NCI-H2081 treated with DMSO at 0.1 percent for 48 hours (cell line): Measurements from ENCODE around the gene SLC6A8.
"Not testable (repeated sequence)": the region's sequence is repeated elsewhere in the genome, so short reads cannot be mapped to it uniquely, and the experiment has no call there.

Experiments
- DNase-seq: peaks from one replicate; lab custom pipeline; 2025; lab: John Stamatoyannopoulos, UW

SLC6A8 gene

DNA sequence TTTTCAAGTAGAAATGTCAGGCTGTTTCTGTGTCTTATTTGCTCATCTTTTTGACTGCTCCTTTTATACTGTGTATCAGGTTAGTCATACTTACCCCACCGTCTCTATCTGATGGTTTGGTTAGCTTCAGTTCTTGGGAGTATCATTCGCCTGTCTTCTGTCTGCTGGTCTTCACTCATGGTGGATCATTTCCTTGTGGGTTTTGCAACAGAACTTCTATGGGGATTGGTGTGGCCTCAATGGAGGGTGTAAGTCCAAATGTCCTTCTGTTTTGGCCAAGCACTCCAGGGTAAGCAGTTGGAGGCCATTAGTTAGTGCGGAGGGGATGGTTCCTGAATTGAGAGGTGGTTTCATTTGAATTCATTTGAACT, 44.1 kb downstream of the SLC6A8 start:
- no peak for DNase-seq

DNA sequence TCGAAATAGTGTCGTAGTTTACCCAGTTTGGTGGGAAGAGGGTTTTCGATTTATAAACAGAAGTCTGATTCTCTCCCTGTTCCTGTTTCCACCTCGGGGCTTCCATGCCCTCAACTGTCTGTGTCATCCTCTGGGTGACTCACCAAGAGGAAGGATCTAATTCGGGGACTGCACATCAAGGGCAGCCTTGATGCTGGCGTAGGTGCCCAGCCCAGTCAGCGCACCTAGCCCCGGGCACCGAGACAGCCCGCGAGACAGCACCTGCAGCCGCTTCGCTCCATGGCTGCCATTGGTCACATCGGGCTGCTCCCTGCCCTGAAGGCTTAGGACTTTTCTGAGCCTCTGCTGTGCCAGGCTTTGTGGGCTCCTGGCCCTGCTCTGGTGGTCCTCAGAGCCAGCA, 44.7 kb downstream of the SLC6A8 start:
- DNase-seq = no peak

DNA sequence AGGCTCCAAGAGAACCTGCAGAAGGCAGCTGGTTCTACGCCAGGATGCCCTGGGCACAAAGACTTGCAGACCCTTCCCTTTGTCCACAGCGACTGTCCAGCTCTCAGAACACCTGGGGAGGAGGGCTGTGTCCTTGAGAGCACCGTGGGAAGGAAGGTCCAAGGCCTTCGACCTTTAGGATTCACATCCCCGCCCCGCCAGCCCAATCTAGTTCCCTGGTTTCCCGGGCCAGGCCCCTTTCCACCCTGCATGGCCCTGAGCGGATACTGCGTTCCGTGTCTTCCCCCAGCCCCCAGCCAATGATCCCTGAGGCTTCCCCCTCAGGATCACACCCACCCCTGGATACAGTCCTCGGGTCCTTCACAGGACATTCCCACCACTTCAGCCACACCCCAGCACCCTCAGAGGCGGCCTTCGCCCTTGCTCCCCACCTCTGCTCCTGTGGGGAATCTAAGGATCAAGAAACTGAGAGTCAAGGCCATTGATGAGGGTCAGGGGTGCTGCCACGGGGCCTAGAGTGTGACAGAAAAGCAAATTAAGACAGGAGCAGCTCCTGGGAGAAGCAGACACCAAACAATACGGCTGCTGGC, 46.0 kb downstream of the SLC6A8 start:
- no peak for DNase-seq

DNA sequence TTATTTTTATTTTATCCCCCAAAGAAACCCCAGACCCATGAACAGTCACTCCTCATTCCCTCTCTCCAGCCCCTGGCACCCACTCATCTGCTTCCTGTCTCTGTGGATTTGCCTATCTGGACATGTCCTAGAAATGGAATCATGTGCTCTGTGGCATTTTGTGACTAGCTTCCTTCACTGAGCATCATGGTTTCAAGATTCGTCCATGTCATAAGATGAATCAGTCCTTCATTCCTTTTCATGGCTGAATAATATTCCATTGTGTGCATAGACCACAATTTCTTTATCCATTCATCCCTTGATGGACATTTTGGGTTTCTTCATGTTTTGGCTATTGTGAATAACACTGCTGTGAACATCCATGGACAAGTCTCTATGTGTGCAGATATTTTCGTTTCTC, 47.1 kb downstream of the SLC6A8 start:
- DNase-seq = no peak

DNA sequence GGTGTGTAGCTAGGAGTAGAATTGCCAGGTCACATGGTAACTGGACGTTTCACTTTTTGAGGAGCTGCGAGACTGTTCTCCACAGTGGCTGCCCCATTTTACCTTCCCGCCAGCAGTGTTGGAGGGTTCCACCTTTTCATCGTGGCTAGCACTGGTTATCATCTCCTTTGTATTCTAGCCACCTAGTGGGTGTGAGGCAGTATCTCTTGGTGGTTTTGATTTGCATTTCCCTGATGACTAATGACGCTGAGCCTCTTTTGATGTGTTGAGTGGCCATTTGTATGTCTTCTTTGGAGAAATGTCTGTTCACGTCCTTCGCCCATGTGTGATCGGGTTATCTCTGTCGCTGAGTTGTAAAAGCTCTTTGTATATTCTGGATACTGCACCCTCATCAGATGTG, 47.5 kb downstream of the SLC6A8 start:
- no peak for DNase-seq

DNA sequence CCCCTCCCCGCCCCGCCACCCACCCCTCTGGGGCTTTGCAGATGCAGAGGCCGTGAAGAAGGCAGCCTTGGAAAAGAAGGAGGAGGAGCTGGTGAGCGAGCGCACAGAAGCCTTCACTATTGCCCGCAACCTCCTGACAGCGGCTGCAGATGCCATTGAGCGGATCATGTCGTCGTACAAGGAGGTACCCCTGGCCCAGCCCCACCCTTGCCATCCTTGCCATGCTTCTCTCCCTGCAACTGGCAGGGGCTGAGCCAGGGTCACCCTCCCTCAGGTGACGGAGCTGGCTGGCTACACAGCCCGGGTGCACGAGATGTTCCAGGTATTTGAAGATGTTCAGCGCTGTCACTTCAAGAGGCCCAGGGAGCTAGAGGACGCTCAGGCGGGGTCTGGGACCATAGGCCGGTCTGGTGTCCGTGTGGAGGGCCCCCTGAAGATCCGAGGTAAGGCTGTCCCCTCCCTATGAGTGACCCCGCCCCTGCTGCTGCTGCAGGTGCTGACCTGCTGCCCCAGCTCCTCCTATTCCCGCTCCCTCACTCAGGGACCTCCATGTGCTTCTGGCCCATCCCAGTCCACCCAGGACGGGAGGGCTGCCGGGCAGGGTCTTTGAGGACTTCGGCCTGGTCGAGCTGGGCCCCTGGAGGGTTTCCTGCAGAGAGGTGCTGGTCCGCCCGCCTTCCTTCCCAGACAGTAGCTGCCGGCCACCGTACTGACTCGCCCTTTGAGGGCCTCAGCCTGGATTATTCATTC, 48.5 kb downstream of the SLC6A8 start:
- no peak for DNase-seq

DNA sequence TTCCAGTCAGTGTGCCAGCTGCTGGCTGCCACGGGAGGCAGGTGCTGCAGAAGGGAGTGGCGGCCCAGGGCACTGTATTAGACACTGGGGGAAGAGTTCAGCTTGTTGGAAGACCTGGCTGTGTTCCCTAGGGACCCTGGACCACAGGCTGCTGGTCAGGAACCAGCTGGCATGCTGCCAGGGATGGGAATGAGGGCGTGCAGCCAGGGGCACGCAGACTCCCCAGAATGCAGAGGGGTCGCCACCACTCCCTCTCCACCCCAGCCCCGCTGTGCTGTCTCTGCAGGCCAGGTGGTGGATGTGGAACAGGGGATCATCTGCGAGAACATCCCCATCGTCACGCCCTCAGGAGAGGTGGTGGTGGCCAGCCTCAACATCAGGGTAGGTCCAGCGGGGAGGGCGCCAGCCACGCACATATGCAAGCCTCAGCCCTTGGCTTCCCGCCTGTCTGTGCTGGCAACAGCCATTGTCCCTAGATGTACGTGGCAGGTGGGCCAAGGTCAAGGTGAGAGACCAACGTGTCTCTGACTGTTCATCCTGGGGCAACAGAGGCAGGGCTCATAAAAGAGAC, 49.2 kb downstream of the SLC6A8 start:
- no peak for DNase-seq

DNA sequence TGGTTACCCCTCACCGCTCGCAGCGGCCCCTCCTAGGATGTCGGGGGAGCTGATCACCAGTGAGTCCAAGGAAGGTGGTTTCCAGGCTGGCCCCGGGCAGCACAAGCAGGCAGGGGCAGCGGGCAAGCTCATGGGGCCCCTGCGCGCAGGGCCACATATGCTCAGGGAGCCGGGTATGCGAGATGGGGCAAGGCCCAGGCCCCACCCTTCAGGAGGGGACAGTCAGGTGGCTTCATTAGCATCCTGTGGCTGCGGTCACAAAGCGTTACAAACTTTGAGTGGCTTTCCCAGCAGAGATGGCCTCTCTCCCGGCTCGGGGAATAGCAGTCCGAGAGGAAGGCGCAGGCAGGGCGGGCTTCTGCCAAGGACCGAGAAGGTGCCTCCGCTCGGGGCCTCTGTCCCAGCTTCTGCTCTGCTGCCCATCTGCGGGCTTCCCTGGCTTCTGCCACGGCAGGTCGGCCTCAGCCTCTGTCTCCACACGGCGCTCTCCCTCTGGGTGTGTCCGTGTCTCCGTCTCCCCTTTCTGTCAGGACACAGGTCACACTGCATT, 50.4 kb downstream of the SLC6A8 start:
- DNase-seq = no peak

DNA sequence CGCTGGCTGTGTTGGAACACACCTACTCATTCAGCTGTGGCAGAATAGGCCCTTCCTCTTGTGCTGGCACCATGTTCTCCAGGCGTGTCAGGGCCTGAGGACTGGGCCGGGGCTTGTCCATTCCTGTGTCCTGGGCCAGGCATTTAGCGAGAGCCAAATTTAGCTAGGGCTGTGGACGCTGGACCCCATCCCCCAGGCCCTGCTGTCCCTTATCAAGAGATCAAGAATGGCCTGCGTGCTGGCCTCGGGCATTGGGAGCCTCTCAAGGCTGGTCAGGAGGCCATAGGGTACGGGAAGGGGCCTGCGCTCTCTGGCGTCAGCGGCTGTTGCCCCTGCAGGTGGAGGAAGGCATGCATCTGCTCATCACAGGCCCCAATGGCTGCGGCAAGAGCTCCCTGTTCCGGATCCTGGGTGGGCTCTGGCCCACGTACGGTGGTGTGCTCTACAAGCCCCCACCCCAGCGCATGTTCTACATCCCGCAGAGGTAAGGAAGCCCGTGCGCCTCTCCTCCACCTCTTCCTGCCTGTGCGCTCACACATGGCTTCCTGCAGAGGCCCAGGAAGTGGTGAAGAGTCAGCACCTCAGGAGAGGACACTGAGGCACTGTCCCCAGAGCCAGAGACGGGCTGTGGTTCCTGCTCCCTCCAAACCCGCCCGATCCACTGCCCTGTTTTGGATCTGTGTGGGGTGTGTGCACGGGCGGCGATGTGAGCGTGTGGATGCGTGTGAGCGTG, 52.2 kb downstream of the SLC6A8 start:
- no peak for DNase-seq

DNA sequence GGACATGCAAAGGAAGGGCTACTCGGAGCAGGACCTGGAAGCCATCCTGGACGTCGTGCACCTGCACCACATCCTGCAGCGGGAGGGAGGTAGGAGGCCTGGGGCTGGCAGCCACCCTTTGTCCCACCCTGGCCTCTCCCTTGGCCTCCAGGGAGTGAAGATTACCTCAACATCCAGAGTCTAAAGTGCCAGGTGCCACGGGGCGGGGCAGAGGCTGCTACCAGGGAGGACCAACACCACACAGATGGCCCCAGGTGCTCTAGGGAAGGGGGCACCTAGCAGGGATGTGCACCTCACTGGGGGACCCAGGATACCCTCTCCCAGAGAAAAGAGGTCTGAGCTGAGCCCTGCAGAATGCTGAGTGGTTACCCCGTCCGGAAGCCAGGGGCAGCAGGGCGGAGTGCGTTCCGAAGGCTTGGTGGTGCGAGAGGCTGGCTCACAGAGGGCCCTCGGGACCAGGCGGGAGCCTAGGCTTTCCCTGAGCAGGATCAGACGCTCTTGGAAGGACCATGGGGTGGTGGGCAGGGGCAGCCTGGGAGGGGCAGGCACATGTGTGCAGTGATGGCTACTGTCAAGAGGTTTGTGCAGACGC, 53.0 kb downstream of the SLC6A8 start:
- no peak for DNase-seq

DNA sequence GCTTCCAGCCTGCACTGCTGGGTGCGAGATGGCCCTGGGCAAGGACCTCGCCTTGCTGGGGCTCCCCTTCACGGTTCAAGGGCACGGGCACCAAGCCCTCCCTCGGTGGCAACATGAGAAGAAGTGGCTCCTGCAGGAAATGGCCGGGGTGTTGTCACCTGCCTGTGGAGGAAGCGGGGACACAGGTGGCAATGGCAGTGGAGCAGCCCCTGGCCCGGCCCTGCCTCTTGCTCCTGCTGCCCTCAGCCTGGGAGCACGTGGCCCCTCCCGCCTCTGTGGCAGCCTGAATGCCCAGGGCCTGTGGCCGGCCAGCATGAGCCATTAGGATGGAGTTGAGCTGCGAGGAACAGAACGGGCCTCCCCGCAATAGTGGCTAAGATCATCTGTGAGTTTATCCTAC, 53.7 kb downstream of the SLC6A8 start:
- DNase-seq = no peak

DNA sequence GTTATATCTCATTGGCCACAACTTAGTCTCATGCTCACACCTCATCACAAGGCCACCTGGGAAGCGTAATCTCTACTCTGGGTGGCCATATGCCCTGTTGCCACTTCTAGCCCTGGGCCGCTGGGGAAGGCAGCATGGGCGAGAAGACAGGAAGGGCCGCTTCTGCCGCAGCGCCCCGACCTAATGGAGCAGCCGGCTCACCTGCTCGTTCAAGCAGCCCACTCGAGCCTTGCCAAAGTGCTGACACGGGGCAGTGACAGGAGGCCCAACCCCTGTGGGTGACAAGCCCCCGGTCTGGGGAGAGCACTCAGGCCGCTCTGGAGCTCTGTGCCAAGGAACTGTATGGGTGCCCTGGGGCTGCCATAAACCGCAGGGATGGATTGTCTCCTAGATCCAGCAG, 54.4 kb downstream of the SLC6A8 start:
- not testable (repeated sequence) for DNase-seq

DNA sequence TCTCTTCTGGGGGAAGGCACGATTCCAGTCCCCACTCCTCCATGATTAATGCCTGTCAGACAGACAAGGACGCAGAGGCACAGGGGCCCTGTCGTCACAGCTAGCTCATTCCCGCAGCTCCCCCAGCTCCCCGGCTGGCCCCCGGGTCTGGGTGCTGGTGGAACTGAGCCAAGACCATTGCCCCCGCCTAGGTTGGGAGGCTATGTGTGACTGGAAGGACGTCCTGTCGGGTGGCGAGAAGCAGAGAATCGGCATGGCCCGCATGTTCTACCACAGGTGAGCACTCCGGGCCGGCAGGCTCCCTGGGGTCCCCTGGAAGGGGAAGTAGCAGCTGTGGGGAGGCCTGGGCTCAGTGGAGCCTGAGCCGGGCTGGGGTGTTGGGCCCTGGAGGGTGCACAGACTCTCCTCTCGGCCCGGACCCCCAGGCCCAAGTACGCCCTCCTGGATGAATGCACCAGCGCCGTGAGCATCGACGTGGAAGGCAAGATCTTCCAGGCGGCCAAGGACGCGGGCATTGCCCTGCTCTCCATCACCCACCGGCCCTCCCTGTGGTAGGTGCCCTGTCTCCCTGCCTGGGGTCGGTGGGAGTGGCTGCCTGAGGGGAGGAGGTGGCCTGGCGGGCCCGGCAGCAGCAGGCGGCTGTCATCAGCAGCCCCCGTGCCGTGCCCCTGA, 55.2 kb downstream of the SLC6A8 start:
- not testable (repeated sequence) for DNase-seq

DNA sequence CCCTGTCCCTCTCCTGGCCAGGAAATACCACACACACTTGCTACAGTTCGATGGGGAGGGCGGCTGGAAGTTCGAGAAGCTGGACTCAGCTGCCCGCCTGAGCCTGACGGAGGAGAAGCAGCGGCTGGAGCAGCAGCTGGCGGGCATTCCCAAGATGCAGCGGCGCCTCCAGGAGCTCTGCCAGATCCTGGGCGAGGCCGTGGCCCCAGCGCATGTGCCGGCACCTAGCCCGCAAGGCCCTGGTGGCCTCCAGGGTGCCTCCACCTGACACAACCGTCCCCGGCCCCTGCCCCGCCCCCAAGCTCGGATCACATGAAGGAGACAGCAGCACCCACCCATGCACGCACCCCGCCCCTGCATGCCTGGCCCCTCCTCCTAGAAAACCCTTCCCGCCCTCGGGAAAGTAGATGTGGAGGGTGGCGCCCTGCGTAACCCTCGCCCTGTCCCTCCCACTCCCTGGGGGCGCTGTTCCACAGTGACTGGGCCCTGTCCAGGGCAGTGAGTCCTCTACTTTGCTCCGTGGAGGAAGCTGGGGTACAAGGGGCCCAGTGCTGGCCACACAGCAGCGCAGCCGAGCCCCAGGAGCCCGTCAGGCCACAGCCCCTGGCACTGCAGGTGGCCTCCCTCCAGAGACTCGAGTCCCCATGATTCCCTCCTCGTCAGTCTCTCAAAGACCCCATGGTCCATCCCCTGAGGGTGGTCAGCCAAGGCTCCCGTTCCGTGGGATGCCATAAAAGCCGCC, 55.9 kb downstream of the SLC6A8 start:
- DNase-seq = not testable (repeated sequence)

DNA sequence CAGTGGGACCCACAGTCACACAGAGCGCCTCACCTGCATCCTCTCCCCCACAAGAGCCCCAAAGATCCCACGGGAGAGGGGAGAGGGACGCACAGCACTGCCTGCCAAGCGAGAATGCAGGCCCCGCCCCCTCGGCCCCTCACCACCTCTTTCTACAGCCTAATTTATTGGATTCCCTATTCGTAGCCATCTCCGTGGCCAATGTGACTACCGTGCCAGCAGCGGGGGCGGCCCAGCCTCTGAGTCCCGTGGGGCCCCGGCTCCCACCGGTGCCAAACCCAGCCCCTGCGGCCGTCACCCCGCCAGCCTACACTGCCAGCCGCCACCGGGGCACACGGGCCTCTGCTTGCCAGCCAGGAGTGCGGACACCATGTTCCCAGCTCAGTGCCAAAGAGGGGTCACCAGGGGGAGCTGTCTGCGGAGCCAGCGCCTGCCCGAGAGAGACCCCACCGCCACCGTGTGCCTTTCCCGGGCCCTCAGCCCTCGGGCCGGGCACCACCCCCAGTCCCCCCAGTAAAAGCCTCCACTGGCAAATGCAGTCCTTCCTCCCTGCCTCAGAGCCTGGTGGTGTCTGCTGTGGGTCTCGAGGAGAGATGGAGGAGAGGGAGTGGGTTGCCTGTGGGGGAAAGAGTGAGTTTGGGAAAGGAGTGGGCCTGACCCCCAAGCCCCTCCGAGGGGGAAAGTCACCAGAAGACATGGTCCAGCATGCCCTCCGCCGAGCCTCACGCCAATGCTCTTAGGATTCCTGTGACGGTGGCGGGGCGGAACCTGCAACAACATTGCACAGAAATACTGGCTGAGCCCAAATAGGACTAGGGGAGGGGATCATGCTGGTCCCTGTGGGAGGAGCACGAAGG, 56.7 kb downstream of the SLC6A8 start:
- no peak for DNase-seq

DNA sequence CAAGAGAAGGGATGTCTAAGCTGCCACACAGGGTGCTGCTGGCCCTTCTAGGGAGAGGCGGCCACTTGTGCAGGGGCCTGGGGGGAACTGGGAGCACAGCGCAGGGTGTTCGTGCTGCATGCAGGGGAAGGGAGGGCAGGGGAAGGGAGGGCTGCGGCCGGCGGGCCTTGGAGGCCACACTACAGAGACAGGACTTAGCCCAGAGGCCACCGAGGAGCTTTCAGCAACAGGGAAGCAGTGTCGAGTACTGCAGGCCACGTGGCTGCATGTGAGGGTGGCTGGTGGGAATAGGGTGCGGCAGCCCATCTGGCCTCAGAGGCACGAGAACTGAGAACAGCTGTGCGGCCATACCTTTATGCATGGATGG, 57.3 kb downstream of the SLC6A8 start:
- DNase-seq = not testable (repeated sequence)
